GM06990 (cell line): ENCODE data around the gene KLHDC9.

Experiments used
- DNase-seq: peaks from one replicate; pipeline ENCODE4 v3.0.0-alpha.2; 2011; ENCODE audit not compliant: insufficient read length; ENCODE audit errors: extremely low read depth
- H3K27me3 ChIP-seq: replicated peaks from 2 replicates; pipeline ENCODE4 v1.6.0; 2011; ENCODE audit warnings: low read length; ENCODE audit not compliant: control insufficient read depth, insufficient read depth
- H3K36me3 ChIP-seq: 2 replicates; pipeline ENCODE4 v1.5.1; 2011; ENCODE audit warnings: low read length; ENCODE audit not compliant: control insufficient read depth, insufficient read depth
- H3K4me3 ChIP-seq: replicated peaks from 2 replicates; pipeline ENCODE4 v1.5.1; 2011; ENCODE audit warnings: low read depth, mild to moderate bottlenecking, control low read depth, low read length
- CTCF ChIP-seq: IDR thresholded peaks from 2 replicates; pipeline ENCODE4 v1.5.1; 2011; ENCODE audit warnings: low read length, control low read depth, mild to moderate bottlenecking, inconsistent platforms; ENCODE audit not compliant: insufficient read depth, poor library complexity, severe bottlenecking

Gene KLHDC9

GRCh38 chr1:161068306-161069234 is 29.6 kb upstream of the KLHDC9 start:
- no peaks in the 10 kb centered on the region for H3K27me3 ChIP-seq
- peaks cover 5% of the 10 kb centered on the region for H3K36me3 ChIP-seq
- peak overlapping the region; percentile 100 for H3K4me3 ChIP-seq
- peak; percentile 78 for DNase-seq
- no peak for TF ChIP-seq CTCF

- no peak for DNase-seq
- H3K27me3 ChIP-seq = no peaks in the 10 kb centered on the region
- no peak for TF ChIP-seq CTCF
- H3K4me3 ChIP-seq = peak overlapping the region; percentile 100
- H3K36me3 ChIP-seq = peaks cover 5% of the 10 kb centered on the region
These were observed 28.9 kb upstream of the KLHDC9 start for GRCh38 chr1:161069241-161069640.

GRCh38 chr1:161069731-161070270 is 28.4 kb upstream of the KLHDC9 start, which contains the start of gene ARHGAP30:
TSS of gene ARHGAP30 (minus strand) at chr1:161069891. CDS start at chr1:161069624, 267 bp downstream.
- TF ChIP-seq CTCF = no peak
- H3K36me3 ChIP-seq = peaks cover 3% of the 10 kb centered on the region
- H3K27me3 ChIP-seq = no peaks in the 10 kb centered on the region
- peak; percentile 87 for DNase-seq
- peak within 1 kb of the TSS; percentile 100 for H3K4me3 ChIP-seq

GRCh38 chr1:161070761-161071160 is 27.4 kb upstream of the KLHDC9 start:
- no peak for TF ChIP-seq CTCF
- DNase-seq = no peak
- H3K27me3 ChIP-seq = no peaks in the 10 kb centered on the region

GRCh38 chr1:161071886-161072371 is 26.2 kb upstream of the KLHDC9 start:
- Histone ChIP-seq H3K27me3 (no peaks in the 10 kb centered on the region), H3K36me3 (no peaks in the 10 kb centered on the region; the same call in 1 of the 2 replicates), H3K4me3 (no peak overlapping the region)
- DNase-seq = peak; percentile 36
- TF ChIP-seq CTCF = peak; percentile 83

More at GRCh38 chr1:161070761-161071160, 27.4 kb upstream of the KLHDC9 start:
- Histone ChIP-seq H3K4me3 (no peak overlapping the region), H3K36me3 (no peaks in the 10 kb centered on the region; the same call in none of the 2 replicates)
